Heart right ventricle (tissue), 16 donors: ENCODE data around the gene MTHFSD. TPM values are rescaled to one million over a fixed set of nuclear protein-coding genes. Genes with fewer than 3 reads are reported as not detected.

Source experiments
- ATAC-seq, 8 donors: fragments of 200-7000 bp; cut with Tn5 transposase; one replicate each; pipeline ENCODE4 v1.9.1; 2020; ENCODE audit warnings: mild to moderate bottlenecking in 8 of 8, moderate library complexity in 8 of 8, moderate number of reproducible peaks in 1 of 8
- DNase-seq, 2 donors: peaks; one replicate each; pipeline ENCODE4 v3.0.0-alpha.2; 2020
- H3K27ac ChIP-seq, 10 donors: fragments of 200-600 bp; sonication (generic) in 2 of 10; one replicate each; pipeline versions ENCODE4 v1.5.0 to v1.8.0; 2020 to 2022; ENCODE audit warnings: mild to moderate bottlenecking in 3 of 10
- H3K27me3 ChIP-seq, 7 donors: fragments of 200-600 bp; one replicate each; pipeline ENCODE4 v1.8.0; 2021 to 2022; ENCODE audit warnings: mild to moderate bottlenecking in 2 of 7
- H3K36me3 ChIP-seq, 9 donors: fragments of 200-600 bp; sonication (generic) in 1 of 9; one replicate each; pipeline versions ENCODE4 v1.5.0 to v1.8.0; 2020 to 2022; ENCODE audit warnings: mild to moderate bottlenecking in 2 of 9
- H3K4me1 ChIP-seq, 9 donors: fragments of 200-600 bp; sonication (generic) in 1 of 9; one replicate each; pipeline versions ENCODE4 v1.5.0 to v1.8.0; 2020 to 2022; ENCODE audit warnings: mild to moderate bottlenecking in 4 of 9
- H3K4me3 ChIP-seq, 10 donors: fragments of 200-600 bp; sonication (generic) in 2 of 10; one replicate each; pipeline versions ENCODE4 v1.5.0 to v1.8.0; 2020 to 2022; ENCODE audit warnings: mild to moderate bottlenecking in 7 of 10, moderate library complexity in 2 of 10
- H3K9me3 ChIP-seq, 11 donors: fragments of 200-600 bp in 10 of 11; sonication (generic) in 2 of 11; one replicate each; pipeline versions ENCODE4 v1.5.0 to v1.8.0; 2013 to 2022; ENCODE audit warnings: mild to moderate bottlenecking in 2 of 11, control low read depth in 1 of 11, moderate library complexity in 1 of 11
- WGBS, 2 donors: extraction: QIAGEN DNeasy Blood & Tissue Kit; methylation state at CpG; one replicate each; pipeline ENCODE4 v1.1.7; 2013; ENCODE audit warnings: inconsistent platforms in 1 of 2; 5-methylcytosine and 5-hydroxymethylcytosine counted together
- intact Hi-C, 10 donors: fragments of 100-400 bp; cut with DNase I; formaldehyde crosslinking; loops; one replicate each; pipeline versions ENCODE4 v1.11.1 to v1.14.2; 2022
- polyA plus RNA-seq, 2 donors: library from polyadenylated mRNA; stranded (reverse); fragments of 200-250 nt; gene quantifications; one replicate each; pipeline ENCODE4 v1.2.3, GENCODE V29; 2013
- total RNA-seq, 10 donors: library from RNA; stranded (reverse); fragmentation: NEBNext Ultra II Directional in 3 of 10; extraction: Animal tissue kit (Norgen Biotek cat#: 25700) in 3 of 10; gene quantifications; one replicate each; pipeline versions ENCODE4 v1.2.1 to v1.2.4, GENCODE V29; 2021 to 2023
- TF ChIP-seq, protein P1 (sequence below), 9 donors: fragments of 200-600 bp; sonication (generic) in 2 of 9; IDR thresholded peaks; one replicate each; pipeline versions ENCODE4 v1.5.0 to v1.8.0; 2021 to 2022; ENCODE audit warnings: antibody characterized with exemption in 9 of 9, mild to moderate bottlenecking in 5 of 9, moderate library complexity in 1 of 9
- donor health status: Arrhythmogenic right ventricular cardiomyopathy.
- donor health status: ischemic (EF 13 %, LVEDD 7.1; RV severe dilation, severe dysfunction).
- donor health status: healthy with polysubstance abuse.
- donor health status: DM: no; HTN: yes; CAD: no.
- donor health status: DM: no; HTN: no; CAD: no.
- donor health status: ischemic (EF 25% LVEDD 6.9; RV normal size, moderate dysfunction).
- donor health status: ischemic (EF 25% LVEDD 5.7; RV mildly dilated, moderate dysfunction).
- donor health status: healthy.
- donor health status: DM: yes; HTN: yes; CAD: no.
- donor health status: Ischemic cardiomyopathy.
- donor health status: ischemic (EF 35%, LVEDD 5.7; RV mildly dilated, moderate dysfunction).
- donor health status: nonischemic (EF 11% LVEDD 7.7; RV severe dilation, severe dysfunction).
- donor health status: DM: yes; HTN: yes; CAD: no.
- donor health status: PGD.
- donor health status: ischemic (EF 29% LVEDD 5.4; RV normal size, mild dysfunction).
- donor health status: nonischemic (EF 23%, LVEDD 6.1; RV moderate dilation, normal function).

Gene MTHFSD
- total and polyA plus RNA-seq, 12 donors = 5.1 to 13.1 (median 11.3) TPM

DNA sequence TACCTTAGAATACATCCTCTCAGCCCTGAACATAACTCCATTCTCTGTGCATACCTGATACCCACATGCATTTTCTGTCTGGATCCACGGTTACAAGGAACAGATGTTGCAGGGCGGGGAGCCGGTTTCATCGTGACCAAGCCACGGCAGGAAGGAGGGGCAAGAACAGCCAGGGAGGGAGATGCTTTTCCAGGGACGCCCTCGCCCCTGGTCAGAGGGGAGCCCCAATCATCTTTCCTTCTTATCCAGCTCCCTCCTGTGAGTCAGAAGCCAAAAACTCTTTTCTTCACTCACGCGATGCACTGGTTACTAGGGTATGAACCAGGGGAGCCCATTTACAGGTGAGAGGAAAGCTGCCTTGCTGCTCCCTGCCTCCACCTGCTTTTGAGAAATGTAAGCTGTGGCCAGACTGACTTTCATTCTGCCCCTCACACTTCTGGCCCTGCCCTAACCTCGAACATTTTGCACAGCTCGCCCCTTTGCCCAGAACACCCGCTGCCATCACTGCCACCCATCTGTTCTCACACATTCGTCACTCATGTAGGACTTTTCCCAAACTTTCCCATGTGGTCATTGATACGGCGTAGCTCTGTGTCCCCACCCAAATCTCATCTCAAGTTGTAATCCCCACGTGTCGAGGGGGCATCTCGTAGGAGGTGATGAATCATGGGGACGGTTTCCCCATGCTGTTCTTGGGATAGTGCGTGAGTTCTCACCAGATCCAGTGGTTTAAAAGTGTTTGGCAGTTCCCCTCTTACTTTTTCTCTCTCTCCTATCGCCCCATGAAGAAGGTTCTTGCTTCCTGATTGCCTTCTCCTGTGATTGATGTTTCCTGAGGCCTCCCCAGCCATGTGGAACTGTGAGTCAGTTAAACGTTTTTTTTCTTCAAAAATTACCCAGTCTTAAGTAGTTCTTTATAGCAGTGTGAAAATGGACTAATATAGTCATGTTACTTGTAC is 43.9 kb upstream of the MTHFSD start:
- Histone ChIP-seq H3K27ac (no peak overlapping the region), H3K27me3 (peaks cover 0 to 40% (median 25%) of the 10 kb centered on the region in 7 donors), H3K4me3 (no peak overlapping the region), H3K36me3 (no peaks in the 10 kb centered on the region), H3K9me3 (no peaks in the 10 kb centered on the region), H3K4me1 (no peaks in the 10 kb centered on the region)
- 64 to 77% methylated on average over 22 of the region's 22 CpGs for WGBS, 2 donors
- TF ChIP-seq, protein P1, sequence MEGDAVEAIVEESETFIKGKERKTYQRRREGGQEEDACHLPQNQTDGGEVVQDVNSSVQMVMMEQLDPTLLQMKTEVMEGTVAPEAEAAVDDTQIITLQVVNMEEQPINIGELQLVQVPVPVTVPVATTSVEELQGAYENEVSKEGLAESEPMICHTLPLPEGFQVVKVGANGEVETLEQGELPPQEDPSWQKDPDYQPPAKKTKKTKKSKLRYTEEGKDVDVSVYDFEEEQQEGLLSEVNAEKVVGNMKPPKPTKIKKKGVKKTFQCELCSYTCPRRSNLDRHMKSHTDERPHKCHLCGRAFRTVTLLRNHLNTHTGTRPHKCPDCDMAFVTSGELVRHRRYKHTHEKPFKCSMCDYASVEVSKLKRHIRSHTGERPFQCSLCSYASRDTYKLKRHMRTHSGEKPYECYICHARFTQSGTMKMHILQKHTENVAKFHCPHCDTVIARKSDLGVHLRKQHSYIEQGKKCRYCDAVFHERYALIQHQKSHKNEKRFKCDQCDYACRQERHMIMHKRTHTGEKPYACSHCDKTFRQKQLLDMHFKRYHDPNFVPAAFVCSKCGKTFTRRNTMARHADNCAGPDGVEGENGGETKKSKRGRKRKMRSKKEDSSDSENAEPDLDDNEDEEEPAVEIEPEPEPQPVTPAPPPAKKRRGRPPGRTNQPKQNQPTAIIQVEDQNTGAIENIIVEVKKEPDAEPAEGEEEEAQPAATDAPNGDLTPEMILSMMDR (IDR thresholded peaks at IDR 0.05) = no peak
- no peak for DNase-seq
- intact Hi-C loops = no loop called here
- ATAC-seq = no peak

- ATAC-seq = no peak
- H3K4me3 ChIP-seq = no peak overlapping the region
- DNase-seq = no peak
These were observed 43.0 kb upstream of the MTHFSD start for GRCh38 chr16:86597880-86598606.

GRCh38 chr16:86597126-86597879 is 42.3 kb upstream of the MTHFSD start:
- Histone ChIP-seq H3K9me3 (no peaks in the 10 kb centered on the region), H3K27me3 (peaks cover 0 to 52% (median 41%) of the 10 kb centered on the region in 7 donors), H3K36me3 (no peaks in the 10 kb centered on the region), H3K4me3 (no peak overlapping the region), H3K4me1 (no peaks in the 10 kb centered on the region), H3K27ac (no peak overlapping the region)
- no peak for ATAC-seq
- TF ChIP-seq, protein P1 (IDR thresholded peaks at IDR 0.05) = no peak
- WGBS, 2 donors = 75 to 78% methylated on average over 18 of the region's 18 CpGs
- DNase-seq = no peak
- intact Hi-C loops = no loop called here

More at GRCh38 chr16:86597880-86598606, 43.0 kb upstream of the MTHFSD start:
- no peak overlapping the region for H3K27ac ChIP-seq
- WGBS, 2 donors = 70 to 77% methylated on average over 7 of the region's 7 CpGs
- H3K27me3 ChIP-seq = peaks cover 0 to 49% (median 33%) of the 10 kb centered on the region in 7 donors
- intact Hi-C loops = no loop called here
- H3K4me1 ChIP-seq = no peaks in the 10 kb centered on the region
- H3K9me3 ChIP-seq = no peaks in the 10 kb centered on the region
- TF ChIP-seq, protein P1 (IDR thresholded peaks at IDR 0.05) = no peak
- no peaks in the 10 kb centered on the region for H3K36me3 ChIP-seq
